GM23338 (cell line): ENCODE data around the gene RBCK1. TPM values are rescaled to one million over a fixed set of nuclear protein-coding genes. Genes with fewer than 3 reads are reported as not detected.

ENCODE experiments used
- ATAC-seq: fragments of 200-7000 bp; cut with Tn5 transposase; 3 replicates; pipeline ENCODE4 v1.9.1; 2020
- DNase-seq: peaks from one replicate; pipeline ENCODE4 v3.0.0-alpha.2; 2015; ENCODE audit warnings: low spot score
- H2AFZ ChIP-seq: fragments of 200-600 bp; sonication (generic); 2 replicates; pipeline ENCODE4 v1.8.0; 2016; ENCODE audit warnings: antibody characterized with exemption, mild to moderate bottlenecking, moderate library complexity
- H3F3A ChIP-seq: fragments of 200-600 bp; sonication (generic); replicated peaks from 2 replicates; pipeline ENCODE4 v1.8.0; 2017; ENCODE audit warnings: antibody characterized with exemption, mixed run types, low read depth
- H3K27ac ChIP-seq: fragments of 200-600 bp; sonication (generic); 2 replicates; pipeline ENCODE4 v1.6.1; 2016; ENCODE audit warnings: low read depth
- H3K27me3 ChIP-seq: fragments of 200-600 bp; sonication (generic); 2 replicates; pipeline ENCODE4 v1.8.0; 2016; ENCODE audit warnings: mild to moderate bottlenecking, mixed run types, moderate library complexity; ENCODE audit not compliant: insufficient read depth
- H3K36me3 ChIP-seq: fragments of 200-600 bp; sonication (generic); 2 replicates; pipeline ENCODE4 v1.8.0; 2016; ENCODE audit warnings: mild to moderate bottlenecking; ENCODE audit not compliant: insufficient read depth
- H3K4me1 ChIP-seq: fragments of 200-600 bp; sonication (generic); 2 replicates; pipeline ENCODE4 v1.8.0; 2016; ENCODE audit warnings: mild to moderate bottlenecking, moderate library complexity; ENCODE audit not compliant: insufficient read depth
- H3K4me2 ChIP-seq: fragments of 200-600 bp; sonication (generic); 2 replicates; pipeline ENCODE4 v1.7.1; 2017; ENCODE audit warnings: mixed run types
- H3K4me3 ChIP-seq: fragments of 200-600 bp; sonication (generic); 2 replicates; pipeline ENCODE4 v1.6.1; 2016; ENCODE audit warnings: mixed run types
- H3K79me2 ChIP-seq: fragments of 200-600 bp; sonication (generic); replicated peaks from 2 replicates; pipeline ENCODE4 v1.8.0; 2017; ENCODE audit warnings: mild to moderate bottlenecking; ENCODE audit not compliant: insufficient read depth
- H3K9me2 ChIP-seq: fragments of 200-600 bp; sonication (generic); 2 replicates; pipeline ENCODE4 v1.8.0; 2017; ENCODE audit not compliant: insufficient read depth
- H4K20me1 ChIP-seq: fragments of 200-600 bp; sonication (generic); replicated peaks from 2 replicates; pipeline ENCODE4 v1.8.0; 2017; ENCODE audit warnings: mild to moderate bottlenecking; ENCODE audit not compliant: insufficient read depth
- H3K27ac Mint-ChIP-seq: 2 replicates; pipeline ENCODE4 v1.8.0; 2020; ENCODE audit warnings: inconsistent platforms, mild to moderate bottlenecking, moderate library complexity, mixed read lengths
- H3K27me3 Mint-ChIP-seq: 3 replicates; pipeline ENCODE4 v1.8.0; 2022; ENCODE audit warnings: low read depth, mild to moderate bottlenecking, moderate library complexity, mixed read lengths, inconsistent platforms; ENCODE audit not compliant: insufficient read depth, poor library complexity
- H3K36me3 Mint-ChIP-seq: 3 replicates; pipeline ENCODE4 v1.8.0; 2021; ENCODE audit warnings: low read depth, mild to moderate bottlenecking, inconsistent platforms, moderate library complexity, mixed read lengths
- H3K4me1 Mint-ChIP-seq: 3 replicates; pipeline ENCODE4 v1.8.0; 2020; ENCODE audit warnings: mild to moderate bottlenecking, inconsistent platforms, mixed read lengths
- H3K4me3 Mint-ChIP-seq: 3 replicates; pipeline ENCODE4 v1.8.0; 2021; ENCODE audit warnings: moderate library complexity, mild to moderate bottlenecking, inconsistent platforms, mixed read lengths
- H3K9me3 Mint-ChIP-seq: 3 replicates; pipeline ENCODE4 v1.8.0; 2020; ENCODE audit warnings: moderate library complexity, mild to moderate bottlenecking, inconsistent platforms, mixed read lengths
- CREB1 ChIP-seq: fragments of 250-450 bp; sonication (Bioruptor Pico); IDR thresholded peaks from 2 replicates; pipeline ENCODE4 v1.5.0; 2020; ENCODE audit warnings: low read depth, mild to moderate bottlenecking, moderate library complexity
- CTCF ChIP-seq, 2 experiments: fragments of 200-600 bp in 1 of 2; sonication (generic) in 1 of 2; conservative IDR thresholded peaks; 2 replicates each; pipeline versions ENCODE4 v1.5.1 to v1.6.1; 2016 to 2017; ENCODE audit warnings: antibody characterized with exemption in 2 of 2, low read depth in 2 of 2, mild to moderate bottlenecking in 2 of 2, moderate library complexity in 1 of 2
- ETS1 ChIP-seq: IDR thresholded peaks from 2 replicates; pipeline ENCODE4 v1.6.1; 2016; ENCODE audit warnings: antibody characterized with exemption
- EZH2 ChIP-seq: fragments of 200-600 bp; sonication (generic); IDR thresholded peaks from one replicate; pipeline ENCODE4 v1.8.0; 2017; ENCODE audit warnings: antibody characterized with exemption, mild to moderate bottlenecking, low read depth; ENCODE audit not compliant: unreplicated experiment
- EZH2phosphoT487 ChIP-seq: fragments of 200-600 bp; sonication (generic); IDR thresholded peaks from one replicate; pipeline ENCODE4 v1.8.1; 2018; ENCODE audit warnings: antibody characterized with exemption; ENCODE audit not compliant: unreplicated experiment
- JUNB ChIP-seq: IDR thresholded peaks from one replicate; pipeline ENCODE4 v1.6.1; 2016; ENCODE audit warnings: antibody characterized with exemption; ENCODE audit not compliant: unreplicated experiment
- NANOG ChIP-seq: IDR thresholded peaks from 2 replicates; pipeline ENCODE4 v1.6.1; 2016; ENCODE audit warnings: antibody characterized with exemption, borderline replicate concordance
- POLR2AphosphoS5 ChIP-seq: IDR thresholded peaks from 2 replicates; pipeline ENCODE4 v1.6.1; 2016; ENCODE audit warnings: antibody characterized with exemption, low read depth
- STAT1 ChIP-seq: IDR thresholded peaks from one replicate; pipeline ENCODE4 v1.6.1; 2016; ENCODE audit warnings: antibody characterized with exemption; ENCODE audit not compliant: unreplicated experiment
- ZNF114 ChIP-seq: fragments of 250-450 bp; sonication (Bioruptor Pico); IDR thresholded peaks from 2 replicates; pipeline ENCODE4 v1.5.0; 2020; ENCODE audit warnings: mild to moderate bottlenecking, moderate library complexity
- ZNF331 ChIP-seq: fragments of 250-450 bp; sonication (Bioruptor Pico); IDR thresholded peaks from 2 replicates; pipeline ENCODE4 v1.5.0; 2020; ENCODE audit warnings: low read depth, mild to moderate bottlenecking, moderate library complexity
- ZNF462 ChIP-seq: fragments of 250-450 bp; sonication (Bioruptor Pico); IDR thresholded peaks from 2 replicates; pipeline ENCODE4 v1.5.0; 2020; ENCODE audit warnings: mild to moderate bottlenecking, moderate library complexity
- polyA plus RNA-seq: library from polyadenylated mRNA; unstranded; fragments of >200 nt; fragmentation: Nextera tagmentation; extraction: Ambion mirVana; gene quantifications from 2 replicates; pipeline ENCODE4 v1.2.1, GENCODE V29; 2016
- total RNA-seq: library from RNA; depleted of rRNA; stranded (reverse); fragments of >200 nt; shearing (Covaris generic); gene quantifications from 2 replicates; pipeline ENCODE4 v1.2.3, GENCODE V29; 2014
- TF ChIP-seq, protein P1 (sequence below): IDR thresholded peaks from one replicate; pipeline ENCODE4 v1.6.1; 2018; ENCODE audit warnings: antibody characterized with exemption; ENCODE audit not compliant: unreplicated experiment

Gene RBCK1
- total and polyA plus RNA-seq, 2 experiments from 2014 or later: 52.6 to 56.8 TPM

- no peak overlapping the region for H3K27ac ChIP-seq
- no peaks in the 10 kb centered on the region for H3K79me2 ChIP-seq
- H3K27ac Mint-ChIP-seq: no peak overlapping the region
- no peaks in the 10 kb centered on the region for H3K9me3 Mint-ChIP-seq
- no peak overlapping the region for H3K4me3 Mint-ChIP-seq
- H2AFZ ChIP-seq: no peak overlapping the region
- ATAC-seq (no peak), DNase-seq (no peak)
- 0 out of 2 replicates have a peak, but pooled peaks cover 6% of the 10 kb centered on the region for H3K4me1 ChIP-seq
- H3K4me1 Mint-ChIP-seq: peaks cover 9% of the 10 kb centered on the region
- H3K9me2 ChIP-seq: no peaks in the 10 kb centered on the region
- peaks cover 31% of the 10 kb centered on the region for H4K20me1 ChIP-seq
- H3K36me3 ChIP-seq: peaks cover 34% of the 10 kb centered on the region; the same call in 1 of the 2 replicates
- H3K4me3 ChIP-seq: no peak overlapping the region
- H3K36me3 Mint-ChIP-seq: peaks cover 78% of the 10 kb centered on the region
- peaks cover 13% of the 10 kb centered on the region for H3K27me3 ChIP-seq
- no peak for TF ChIP-seq JUNB
- no peak for TF ChIP-seq CTCF (conservative IDR thresholded peaks at IDR 0.05; ENCODE audit: low read depth in 2 of 2)
- no peak for TF ChIP-seq ZNF114
- TF ChIP-seq POLR2AphosphoS5: no peak
- TF ChIP-seq, protein P1, sequence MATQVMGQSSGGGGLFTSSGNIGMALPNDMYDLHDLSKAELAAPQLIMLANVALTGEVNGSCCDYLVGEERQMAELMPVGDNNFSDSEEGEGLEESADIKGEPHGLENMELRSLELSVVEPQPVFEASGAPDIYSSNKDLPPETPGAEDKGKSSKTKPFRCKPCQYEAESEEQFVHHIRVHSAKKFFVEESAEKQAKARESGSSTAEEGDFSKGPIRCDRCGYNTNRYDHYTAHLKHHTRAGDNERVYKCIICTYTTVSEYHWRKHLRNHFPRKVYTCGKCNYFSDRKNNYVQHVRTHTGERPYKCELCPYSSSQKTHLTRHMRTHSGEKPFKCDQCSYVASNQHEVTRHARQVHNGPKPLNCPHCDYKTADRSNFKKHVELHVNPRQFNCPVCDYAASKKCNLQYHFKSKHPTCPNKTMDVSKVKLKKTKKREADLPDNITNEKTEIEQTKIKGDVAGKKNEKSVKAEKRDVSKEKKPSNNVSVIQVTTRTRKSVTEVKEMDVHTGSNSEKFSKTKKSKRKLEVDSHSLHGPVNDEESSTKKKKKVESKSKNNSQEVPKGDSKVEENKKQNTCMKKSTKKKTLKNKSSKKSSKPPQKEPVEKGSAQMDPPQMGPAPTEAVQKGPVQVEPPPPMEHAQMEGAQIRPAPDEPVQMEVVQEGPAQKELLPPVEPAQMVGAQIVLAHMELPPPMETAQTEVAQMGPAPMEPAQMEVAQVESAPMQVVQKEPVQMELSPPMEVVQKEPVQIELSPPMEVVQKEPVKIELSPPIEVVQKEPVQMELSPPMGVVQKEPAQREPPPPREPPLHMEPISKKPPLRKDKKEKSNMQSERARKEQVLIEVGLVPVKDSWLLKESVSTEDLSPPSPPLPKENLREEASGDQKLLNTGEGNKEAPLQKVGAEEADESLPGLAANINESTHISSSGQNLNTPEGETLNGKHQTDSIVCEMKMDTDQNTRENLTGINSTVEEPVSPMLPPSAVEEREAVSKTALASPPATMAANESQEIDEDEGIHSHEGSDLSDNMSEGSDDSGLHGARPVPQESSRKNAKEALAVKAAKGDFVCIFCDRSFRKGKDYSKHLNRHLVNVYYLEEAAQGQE: no peak
- no peak for TF ChIP-seq CREB1
- TF ChIP-seq STAT1: no peak
- TF ChIP-seq EZH2phosphoT487: no peak
- TF ChIP-seq NANOG: no peak
- no peak for TF ChIP-seq ZNF331 (CRISPR knock-in tag)
- TF ChIP-seq ZNF462 (CRISPR knock-in tag): no peak
- no peak for TF ChIP-seq EZH2
- no peak for TF ChIP-seq ETS1
- no peak overlapping the region for H3K4me2 ChIP-seq
- peaks cover 5% of the 10 kb centered on the region for H3F3A ChIP-seq
- peaks cover 10% of the 10 kb centered on the region for H3K27me3 Mint-ChIP-seq
Observed at GRCh38 chr20:440148-440547, 32.0 kb downstream of the RBCK1 start.
